GM19463 (cell line): Measurements from ENCODE around the gene CD80.
"Not testable (repeated sequence)": the region's sequence is repeated elsewhere in the genome, so short reads cannot be mapped to it uniquely, and the experiment has no call there.

ENCODE experiments used
- ATAC-seq: cut with Tn5 transposase; IDR thresholded peaks from one replicate; pipeline ENCODE4 v1.9.1; 2021; ENCODE audit warnings: mild to moderate bottlenecking, moderate library complexity; ENCODE audit not compliant: unreplicated experiment

CD80 gene

GRCh38 chr3:119559441-119559963 is at the start of gene CD80:
TSS of gene CD80 (minus strand) at chr3:119559614. CDS start at chr3:119557728, 1,886 bp downstream.
- ATAC-seq: peak; percentile 46

DNA sequence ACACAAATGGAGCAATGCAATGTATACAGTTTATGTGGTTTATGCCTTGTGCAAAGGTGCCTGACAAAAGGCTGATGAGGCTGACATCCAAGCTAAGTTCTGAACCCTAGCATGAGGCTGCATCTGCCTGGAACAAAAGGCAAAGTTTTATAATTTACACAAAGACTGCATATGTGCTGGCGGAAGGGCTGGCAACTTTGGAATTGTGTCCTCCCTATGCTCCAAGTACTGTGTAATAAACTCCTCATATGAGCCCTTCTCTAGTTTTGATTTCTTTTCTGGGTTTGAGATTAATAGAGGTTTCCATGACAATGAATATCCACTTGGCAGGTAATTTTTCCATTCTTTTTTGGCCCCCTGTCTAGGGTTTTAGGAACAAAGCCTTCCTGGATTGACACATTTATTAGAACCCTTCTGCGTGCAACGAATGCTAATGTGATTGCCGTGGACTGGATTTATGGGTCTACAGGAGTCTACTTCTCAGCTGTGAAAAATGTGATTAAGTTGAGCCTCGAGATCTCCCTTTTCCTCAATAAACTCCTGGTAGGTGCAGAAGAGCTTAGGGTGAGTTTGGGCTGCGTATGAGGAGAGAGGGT is 49.1 kb upstream of the CD80 start:
- no peak for ATAC-seq

- ATAC-seq: no peak
Observed at GRCh38 chr3:119604878-119605277, 45.5 kb upstream of the CD80 start.

GRCh38 chr3:119602676-119603075 is 43.3 kb upstream of the CD80 start:
- ATAC-seq: no peak

DNA sequence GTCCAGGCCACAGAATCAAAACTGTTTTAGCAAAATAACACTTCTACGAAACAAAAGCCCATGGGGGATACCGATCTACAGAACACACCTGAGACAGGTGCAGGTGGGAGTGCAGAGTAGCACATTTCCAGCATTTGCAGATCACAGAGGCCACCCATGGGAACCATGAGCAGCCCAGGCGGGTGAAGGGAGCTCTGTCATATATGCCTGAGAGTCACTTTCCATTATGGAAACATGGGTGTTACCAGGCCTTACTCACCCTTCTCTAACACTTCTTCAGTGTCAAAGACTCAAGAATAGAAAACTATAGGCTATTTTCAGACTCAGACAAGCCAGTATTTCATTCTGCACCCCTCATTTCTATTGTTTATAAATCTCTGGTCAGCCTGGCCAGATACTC is 41.7 kb upstream of the CD80 start:
- no peak for ATAC-seq

GRCh38 chr3:119600732-119601131 is 41.3 kb upstream of the CD80 start:
- ATAC-seq: peak; percentile 61

DNA sequence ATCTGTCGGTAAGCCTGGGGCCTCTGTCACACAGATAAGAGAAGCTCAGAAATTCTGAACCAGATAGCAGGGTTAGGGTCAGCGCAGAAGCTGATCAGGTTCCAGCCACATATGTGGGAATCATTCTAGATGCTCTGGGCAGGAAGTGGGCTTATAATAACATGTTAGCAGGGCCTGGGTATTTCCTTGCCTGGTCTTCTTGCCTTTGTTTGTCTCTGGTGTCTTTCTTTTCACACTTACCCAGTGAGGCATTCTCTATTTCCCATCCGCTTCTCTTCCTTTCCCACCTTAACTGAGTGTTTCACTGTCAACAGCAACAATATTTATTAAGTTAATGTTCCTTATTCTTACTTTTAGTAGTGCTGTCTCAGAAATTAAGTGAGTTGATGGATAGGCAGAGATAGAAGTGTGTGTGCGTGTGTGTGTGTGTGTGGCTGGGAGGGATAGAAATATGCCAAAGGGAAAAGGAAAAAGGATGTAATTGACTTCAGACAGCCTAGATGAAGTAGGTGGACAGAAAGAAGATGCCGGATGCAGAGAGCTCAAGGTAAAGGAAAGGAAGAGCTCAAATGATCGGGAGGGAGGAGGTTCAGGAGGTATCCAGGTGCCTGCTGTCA is 40.3 kb upstream of the CD80 start:
- ATAC-seq: no peak

GRCh38 chr3:119598410-119599098 is 39.1 kb upstream of the CD80 start:
- ATAC-seq: peak; percentile 49

DNA sequence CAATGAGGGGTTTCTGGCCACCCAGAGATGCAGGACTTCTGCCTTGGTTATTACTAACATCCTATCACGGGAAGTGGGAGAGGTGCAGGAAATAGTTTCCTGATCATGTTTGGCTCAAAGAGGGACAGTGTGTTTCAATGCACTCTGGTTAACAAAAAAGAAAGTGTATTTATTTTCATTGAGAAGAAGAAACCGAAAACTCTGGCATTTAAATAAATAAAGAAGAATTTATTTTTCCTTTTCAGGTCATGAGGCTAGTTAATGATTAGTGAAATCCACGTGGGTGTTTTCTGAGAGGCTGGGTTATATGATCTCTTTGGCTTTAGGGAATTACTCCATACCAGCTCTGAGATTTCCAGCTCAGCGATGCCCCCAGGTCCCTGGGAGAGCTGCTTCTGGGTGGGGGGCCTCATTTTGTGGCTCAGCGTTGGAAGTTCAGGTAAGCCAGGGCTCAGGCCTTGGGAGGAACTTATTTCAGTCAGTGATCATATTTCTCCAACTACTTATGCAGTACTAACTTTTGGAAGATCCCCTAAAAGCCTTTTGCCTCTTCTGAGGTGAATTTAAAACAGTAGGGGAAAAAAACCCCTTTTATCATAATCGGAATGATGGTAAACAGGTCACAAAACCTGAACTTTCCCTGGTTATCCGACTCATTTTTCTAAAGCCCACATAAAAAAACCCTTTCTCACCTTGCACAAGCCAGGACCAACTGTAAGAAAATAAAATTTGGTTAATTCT is 38.3 kb upstream of the CD80 start, which contains the start of gene PLA1A:
PLA1A (plus strand) TSS at position 338 of the 741 bp plus-strand sequence; CDS start at position 367, 29 bp downstream.
- no peak for ATAC-seq

- no peak for ATAC-seq
Observed at GRCh38 chr3:119596398-119596797, 37.0 kb upstream of the CD80 start.

- no peak for ATAC-seq
Observed at GRCh38 chr3:119595639-119596334, 36.4 kb upstream of the CD80 start.

DNA sequence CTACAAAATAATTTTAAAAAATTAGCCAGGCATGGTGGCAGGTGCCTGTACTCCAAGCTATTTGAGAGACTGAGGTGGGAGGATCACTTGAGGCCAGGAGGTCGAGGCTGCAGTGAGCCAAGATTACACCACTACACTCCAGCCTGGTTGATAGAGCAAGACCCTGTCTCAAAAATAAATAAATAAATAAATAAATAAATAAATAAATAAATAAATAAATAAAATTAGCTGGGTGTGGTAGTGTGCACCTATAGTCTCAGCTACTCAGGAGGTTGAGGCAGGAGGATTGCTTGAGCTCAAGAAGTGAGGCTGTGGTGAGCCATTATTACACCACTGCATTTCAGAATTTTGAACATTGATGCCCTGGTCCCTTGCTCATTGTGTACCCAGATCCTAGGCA is 35.5 kb upstream of the CD80 start:
- not testable (repeated sequence) for ATAC-seq

DNA sequence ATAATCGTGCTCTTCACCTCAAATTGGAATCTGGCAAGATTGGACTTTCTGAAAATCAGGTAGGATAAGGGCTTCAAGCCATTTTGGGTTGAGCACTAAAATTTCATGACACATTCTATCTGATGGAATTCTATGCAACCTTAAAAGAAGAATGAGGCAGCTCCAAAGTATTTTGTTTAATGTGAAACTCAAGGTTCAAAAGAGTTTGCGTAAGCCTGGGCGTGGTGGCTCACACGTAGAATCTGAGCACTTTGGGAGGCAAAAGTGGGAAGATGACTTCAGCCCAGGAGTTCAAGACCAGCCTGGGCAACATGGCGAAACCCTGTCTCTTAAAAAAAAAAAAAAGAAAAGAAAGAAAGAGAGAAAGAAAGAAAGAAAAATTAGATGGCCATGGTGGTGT is 34.7 kb upstream of the CD80 start:
- no peak for ATAC-seq

- no peak for ATAC-seq
Observed at GRCh38 chr3:119592861-119593260, 33.4 kb upstream of the CD80 start.

DNA sequence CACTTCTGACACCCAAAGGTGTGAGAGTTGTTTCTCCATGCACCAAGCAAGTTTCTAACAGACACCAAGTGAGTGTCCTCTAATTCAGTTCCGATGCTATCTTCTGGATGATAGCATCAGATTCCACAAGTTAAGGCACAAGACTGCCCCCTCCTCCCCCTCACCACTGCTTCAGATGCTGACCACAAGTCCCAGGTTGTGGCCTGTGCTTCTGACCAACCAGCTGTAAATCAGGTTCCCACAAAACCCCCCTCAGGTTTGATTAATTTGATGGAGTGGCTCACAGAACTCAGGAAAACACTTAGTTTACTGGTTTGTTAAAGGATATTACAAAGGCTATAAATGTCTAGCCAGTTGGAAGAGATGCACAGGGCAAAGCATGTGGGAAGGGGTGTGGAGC is 31.3 kb upstream of the CD80 start:
- ATAC-seq: no peak

GRCh38 chr3:119589102-119589773 is 29.8 kb upstream of the CD80 start:
- no peak for ATAC-seq

GRCh38 chr3:119588112-119588511 is 28.7 kb upstream of the CD80 start:
- peak; percentile 56 for ATAC-seq

- no peak for ATAC-seq
Observed at GRCh38 chr3:119586733-119587172, 27.3 kb upstream of the CD80 start.

DNA sequence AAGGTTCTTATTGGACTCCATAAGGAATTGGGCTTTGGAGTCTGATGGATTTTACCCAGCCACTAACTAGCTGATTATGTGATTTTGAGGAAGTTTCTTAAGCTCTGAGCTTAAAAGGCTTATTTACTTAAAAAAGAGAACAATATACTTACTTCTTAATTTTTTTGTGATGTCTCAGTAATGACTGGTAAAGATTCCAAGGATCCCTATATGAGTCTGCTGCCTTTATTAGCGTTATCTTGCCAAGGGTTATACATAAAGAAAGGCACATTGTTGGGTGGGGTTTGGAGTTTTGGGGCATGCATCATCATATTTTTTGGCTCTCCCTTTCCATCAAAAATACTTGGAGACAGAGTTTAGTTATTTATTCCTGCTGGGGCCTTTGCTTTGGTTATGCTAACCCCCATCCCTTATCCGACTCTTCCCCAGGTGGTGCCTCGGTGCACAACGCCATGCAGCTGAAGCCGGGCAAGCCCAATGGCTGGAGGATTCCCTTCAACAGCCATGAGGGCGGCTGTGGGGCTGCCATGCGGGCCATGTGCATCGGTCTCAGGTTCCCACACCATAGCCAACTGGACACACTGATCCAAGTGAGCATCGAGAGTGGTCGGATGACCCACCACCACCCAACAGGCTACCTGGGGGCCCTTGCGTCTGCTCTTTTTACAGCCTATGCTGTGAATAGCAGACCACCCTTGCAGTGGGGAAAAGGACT is 26.6 kb upstream of the CD80 start:
- ATAC-seq: no peak
